Measurements from ENCODE around the gene KCTD18. TPM values are rescaled to one million over a fixed set of nuclear protein-coding genes. Genes with fewer than 3 reads are reported as not detected.

The KCTD18 gene
- total and polyA plus RNA-seq, 4 donors: 4.4 to 7.9 (median 6.5) TPM

GRCh38 chr2:200479692-200480265, 30.1 kb downstream of the KCTD18 start:
- Histone ChIP-seq H3K4me3 (ENCODE audit: low read depth in 1 of 3, low read length in 3 of 3) (no peak overlapping the region), H3K9ac (ENCODE audit: low read depth in 1 of 2, low read length in 2 of 2) (no peak overlapping the region), H3K27ac (ENCODE audit: low read depth in 1 of 2, low read length in 2 of 2) (peak overlapping the region in 1 of 2 donors; percentile 15), H3K36me3 (ENCODE audit: control insufficient read depth in 4 of 4, insufficient read depth in 3 of 4, low read depth in 1 of 4, low read length in 3 of 4) (peaks cover 3 to 43% (median 25%) of the 10 kb centered on the region in 4 donors), H3K27me3 (ENCODE audit: control insufficient read depth in 4 of 4, insufficient read depth in 4 of 4, low read length in 3 of 4) (no peaks in the 10 kb centered on the region), H3K4me1 (ENCODE audit: control insufficient read depth in 4 of 4, insufficient read depth in 4 of 4, low read length in 3 of 4) (peaks cover 0 to 5% (median 1%) of the 10 kb centered on the region in 4 donors), H3K9me3 (ENCODE audit: control insufficient read depth in 4 of 4, low read length in 3 of 4) (no peaks in the 10 kb centered on the region)
- no peak for DNase-seq (ENCODE audit: low spot score)
- TF ChIP-seq HNF4A (conservative IDR thresholded peaks at IDR 0.05): no peak
- peak; percentile 18 for TF ChIP-seq NR2F2 (IDR thresholded peaks at IDR 0.05)
- TF ChIP-seq RXRA (IDR thresholded peaks at IDR 0.05): peak in 1 of 2 donors; percentile 44
- TF ChIP-seq YY1 (IDR thresholded peaks at IDR 0.05): no peak
- 58% methylated on average over 8 of the region's 8 CpGs for WGBS

- Histone ChIP-seq H3K4me1 (ENCODE audit: control insufficient read depth in 4 of 4, insufficient read depth in 4 of 4, low read length in 3 of 4) (peaks cover 0 to 2% (median 0%) of the 10 kb centered on the region in 4 donors), H3K36me3 (ENCODE audit: control insufficient read depth in 4 of 4, insufficient read depth in 3 of 4, low read depth in 1 of 4, low read length in 3 of 4) (peaks cover 7 to 45% (median 34%) of the 10 kb centered on the region in 4 donors)
- DNase-seq (ENCODE audit: low spot score): no peak
Observed at GRCh38 chr2:200477667-200478131, 32.2 kb downstream of the KCTD18 start.

More at GRCh38 chr2:200477667-200478131, 32.2 kb downstream of the KCTD18 start:
- Histone ChIP-seq H3K9ac (ENCODE audit: low read depth in 1 of 2, low read length in 2 of 2) (no peak overlapping the region), H3K27me3 (ENCODE audit: control insufficient read depth in 4 of 4, insufficient read depth in 4 of 4, low read length in 3 of 4) (no peaks in the 10 kb centered on the region), H3K9me3 (ENCODE audit: control insufficient read depth in 4 of 4, low read length in 3 of 4) (no peaks in the 10 kb centered on the region), H3K4me3 (ENCODE audit: low read depth in 1 of 3, low read length in 3 of 3) (no peak overlapping the region), H3K27ac (ENCODE audit: low read depth in 1 of 2, low read length in 2 of 2) (peak overlapping the region; percentile 10 to 58)
- TF ChIP-seq RAD21 (IDR thresholded peaks at IDR 0.05): no peak
- no peak for TF ChIP-seq CTCF (IDR thresholded peaks at IDR 0.05; ENCODE audit: low read depth, low read length, missing input control)
- TF ChIP-seq EGR1 (IDR thresholded peaks at IDR 0.05; ENCODE audit: low read depth in 2 of 2): no peak
- TF ChIP-seq FOXA1 (IDR thresholded peaks at IDR 0.05): no peak
- TF ChIP-seq RXRA (IDR thresholded peaks at IDR 0.05): no peak
- TF ChIP-seq HNF4G (IDR thresholded peaks at IDR 0.05): no peak
- no peak for TF ChIP-seq REST (IDR thresholded peaks at IDR 0.05)
- TF ChIP-seq SP1 (IDR thresholded peaks at IDR 0.05): no peak
- TF ChIP-seq GABPA (IDR thresholded peaks at IDR 0.05 in 1 of 2, conservative IDR thresholded peaks at IDR 0.05 in 1 of 2): no peak
- TF ChIP-seq ATF3 (IDR thresholded peaks at IDR 0.05): no peak
- WGBS: 81% methylated on average over 21 of the region's 21 CpGs
